Fibroblast of skin of right quadriceps (primary cell): Measurements from ENCODE around the gene ALDH16A1.
A peak's percentile ranks its signal among the peaks of the same experiment; 100 is the strongest.
"Not testable (repeated sequence)": the region's sequence is repeated elsewhere in the genome, so short reads cannot be mapped to it uniquely, and the experiment has no call there.

Experiments
- DNase-seq: peaks from one replicate; pipeline ENCODE4 v3.0.0-alpha.2; 2013

ALDH16A1 gene

DNA sequence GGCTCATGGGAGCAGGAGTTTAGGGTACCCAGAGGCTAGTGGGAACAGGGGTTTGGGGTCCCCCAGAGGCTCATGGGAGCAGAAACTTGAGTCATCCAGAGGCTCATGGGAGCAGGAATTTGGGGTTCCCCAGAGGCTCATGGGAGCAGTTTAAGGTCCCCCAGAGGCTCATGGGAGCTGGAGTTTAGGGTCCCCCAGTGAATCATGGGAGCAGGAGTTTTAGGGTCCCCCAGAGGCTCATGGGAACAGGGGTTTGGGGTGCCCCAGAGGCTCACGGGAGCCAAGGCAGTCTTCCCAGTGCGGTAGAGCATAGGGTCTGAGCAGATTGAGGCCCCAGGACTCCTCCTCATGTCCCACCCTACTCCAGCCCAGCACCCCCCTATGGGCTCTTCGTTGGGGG, 12.3 kb downstream of the ALDH16A1 start:
- no peak for DNase-seq

DNA sequence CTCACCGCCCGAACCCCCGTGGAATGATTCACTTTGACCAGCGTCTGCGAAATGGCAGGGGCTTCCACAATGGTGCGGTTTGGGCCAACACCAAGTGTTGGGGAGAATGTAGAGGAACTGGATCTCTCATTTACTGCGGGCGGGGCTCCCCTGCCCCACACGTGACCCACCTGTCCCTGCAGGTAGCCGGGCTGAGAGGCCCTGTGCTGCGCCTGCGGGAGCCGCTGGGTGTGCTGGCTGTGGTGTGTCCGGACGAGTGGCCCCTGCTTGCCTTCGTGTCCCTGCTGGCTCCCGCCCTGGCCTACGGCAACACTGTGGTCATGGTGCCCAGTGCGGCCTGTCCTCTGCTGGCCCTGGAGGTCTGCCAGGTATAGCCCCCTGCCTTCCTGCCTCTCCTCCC, 15.2 kb downstream of the ALDH16A1 start:
- no peak for DNase-seq

DNA sequence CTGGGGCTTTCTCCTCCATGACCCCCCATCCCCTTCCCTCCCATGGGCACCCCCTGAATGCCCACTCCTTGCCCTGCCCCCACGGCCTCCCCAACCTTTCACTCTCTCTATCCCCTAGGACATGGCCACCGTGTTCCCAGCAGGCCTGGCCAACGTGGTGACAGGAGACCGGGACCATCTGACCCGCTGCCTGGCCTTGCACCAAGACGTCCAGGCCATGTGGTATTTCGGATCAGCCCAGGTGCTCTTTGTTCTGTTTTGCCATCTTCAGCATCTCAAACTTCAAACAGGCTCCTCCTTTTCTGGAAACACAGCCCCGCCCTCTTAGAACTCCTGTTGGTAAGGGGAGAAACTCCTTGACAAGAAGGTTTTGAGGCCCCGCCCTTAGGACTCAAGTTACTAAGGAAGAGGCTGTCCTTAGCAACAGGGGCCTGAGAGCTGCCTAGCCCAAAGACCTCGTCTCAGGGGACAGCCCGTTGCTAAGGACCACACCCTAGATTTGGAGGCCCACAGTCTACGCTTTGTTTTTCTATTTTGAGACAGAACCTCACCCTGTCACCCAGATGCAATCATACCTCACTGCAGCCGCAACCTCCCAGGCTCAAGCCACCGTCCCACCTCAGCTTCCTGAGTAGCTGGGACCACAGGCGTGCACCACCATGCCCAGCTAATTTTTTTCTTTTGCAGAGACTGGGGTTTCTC, 15.9 kb downstream of the ALDH16A1 start:
- peak; percentile 55 for DNase-seq

DNA sequence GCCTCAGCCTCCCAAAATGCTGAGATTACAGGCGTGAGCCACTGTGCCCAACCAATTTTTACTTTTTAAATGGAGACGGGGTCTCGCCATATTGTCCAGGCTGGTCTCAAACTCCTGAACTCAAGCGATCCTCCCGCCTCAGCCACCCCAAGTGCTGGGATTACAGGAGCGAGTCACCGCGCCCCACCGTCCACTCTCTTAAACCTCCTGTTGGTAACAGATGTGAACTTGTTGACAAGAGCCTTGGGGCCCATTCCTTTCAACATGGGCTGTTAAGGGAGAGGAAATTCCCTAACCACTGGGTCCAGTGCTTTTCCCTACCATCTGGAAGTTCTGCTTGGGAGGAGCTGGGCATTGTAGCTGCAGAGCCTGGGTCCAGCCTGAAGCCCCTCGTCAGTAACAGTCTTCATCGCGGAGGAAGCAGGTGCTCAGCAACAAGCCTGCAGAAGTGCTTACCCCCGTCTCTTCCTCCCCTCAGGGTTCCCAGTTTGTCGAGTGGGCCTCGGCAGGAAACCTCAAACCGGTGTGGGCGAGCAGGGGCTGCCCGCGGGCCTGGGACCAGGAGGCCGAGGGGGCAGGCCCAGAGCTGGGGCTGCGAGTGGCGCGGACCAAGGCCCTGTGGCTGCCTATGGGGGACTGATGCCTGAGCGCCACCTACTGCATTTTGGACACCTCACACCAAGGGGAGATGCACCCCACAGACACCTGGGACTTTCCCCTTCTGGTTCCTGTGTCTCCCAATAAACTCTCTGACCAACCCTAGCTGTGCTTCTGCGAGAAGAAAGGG, 17.0 kb downstream of the ALDH16A1 start:
- no peak for DNase-seq

DNA sequence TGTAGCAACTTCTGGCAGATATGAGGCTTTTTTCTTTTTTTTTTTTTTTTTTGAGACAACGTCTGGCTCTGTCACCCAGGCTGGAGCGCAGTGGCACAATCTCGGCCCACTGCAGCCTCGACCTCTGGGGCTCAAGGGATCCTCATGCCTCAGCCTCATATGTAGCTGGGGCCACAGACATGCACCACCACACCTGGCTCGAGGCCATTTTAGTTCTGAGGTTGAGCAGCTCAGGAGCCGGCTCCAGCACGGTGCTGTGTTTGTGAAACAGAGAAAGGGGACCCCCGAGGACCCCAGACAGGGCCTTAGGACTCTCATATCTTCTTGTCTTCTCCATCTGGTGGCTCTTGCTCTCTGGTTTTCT, 17.6 kb downstream of the ALDH16A1 start:
- no peak for DNase-seq

DNA sequence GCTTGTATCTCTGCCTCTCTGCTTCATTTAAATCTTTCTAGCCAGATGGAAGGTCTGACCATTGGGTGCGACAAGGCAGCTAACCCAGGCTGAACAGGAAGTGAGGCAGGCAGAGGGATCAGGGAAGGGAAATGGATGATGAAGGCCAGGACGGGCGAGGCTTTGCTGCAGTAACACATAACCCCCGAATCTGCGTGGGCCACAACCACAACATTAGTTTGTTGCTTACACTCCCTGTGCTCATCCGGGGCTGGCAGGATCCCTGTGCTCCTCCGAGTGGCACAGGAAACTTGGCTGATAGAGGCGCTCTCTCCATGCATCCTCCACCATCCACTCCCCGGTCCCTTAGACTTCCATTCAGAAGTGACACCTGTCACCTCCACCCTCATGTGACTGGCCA, 19.9 kb downstream of the ALDH16A1 start:
- DNase-seq, result no peak

DNA sequence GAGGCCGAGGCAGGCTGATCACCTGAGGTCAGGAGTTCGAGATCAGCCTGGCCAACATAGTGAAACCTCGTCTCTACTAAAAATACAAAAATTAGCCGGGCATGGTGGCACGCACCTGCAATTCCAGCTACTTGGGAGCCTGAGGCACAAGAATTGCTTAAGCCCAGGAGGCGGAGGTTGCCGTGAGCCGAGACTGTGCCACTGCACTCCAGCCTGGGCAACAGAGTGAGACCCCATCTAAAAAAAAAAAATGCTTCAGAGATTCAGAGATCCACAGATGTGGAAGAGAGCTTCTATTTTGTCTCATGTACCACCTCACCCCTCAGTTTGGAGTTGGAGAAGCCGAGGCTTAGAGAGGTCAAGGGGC, 20.5 kb downstream of the ALDH16A1 start:
- DNase-seq, result not testable (repeated sequence)

DNA sequence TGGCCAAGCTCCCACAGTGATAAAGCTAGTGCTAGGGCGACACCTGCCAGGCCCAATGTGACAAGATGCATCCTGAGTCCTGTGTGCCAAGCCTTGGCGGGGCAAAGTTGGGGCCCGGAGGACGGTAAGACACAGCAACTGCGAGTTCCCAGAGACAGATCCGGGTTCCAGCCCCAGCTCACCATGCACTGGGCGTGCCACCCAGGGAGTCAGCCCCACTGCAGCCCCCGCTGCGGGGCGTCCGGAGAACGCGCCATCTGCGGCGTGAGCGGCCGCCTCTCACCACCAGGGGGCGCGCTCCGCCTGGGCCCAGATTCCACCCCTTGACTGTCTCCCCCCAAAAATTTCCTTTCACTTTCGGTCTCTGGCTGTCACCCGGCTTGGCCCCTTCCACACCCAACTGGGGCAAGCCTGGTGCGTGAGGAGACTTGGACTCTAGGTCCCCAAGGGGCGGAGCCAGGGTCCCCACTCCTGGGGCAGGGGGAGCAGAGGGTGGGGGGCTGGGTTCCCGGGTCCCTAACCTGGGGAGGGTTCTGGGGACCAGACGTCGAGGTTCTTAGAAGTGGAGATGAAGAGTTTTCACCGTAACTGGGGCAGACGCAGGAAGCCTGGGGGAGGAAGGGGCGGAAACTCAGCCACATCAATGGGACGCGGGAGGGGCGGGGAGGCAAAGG, 21.0 kb downstream of the ALDH16A1 start, which contains the start of gene FLT3LG:
TSS of gene FLT3LG (plus strand) at position 348 of the 674 bp plus-strand sequence. CDS start 425 bp downstream, outside the sequence.
- peak; percentile 73 for DNase-seq

DNA sequence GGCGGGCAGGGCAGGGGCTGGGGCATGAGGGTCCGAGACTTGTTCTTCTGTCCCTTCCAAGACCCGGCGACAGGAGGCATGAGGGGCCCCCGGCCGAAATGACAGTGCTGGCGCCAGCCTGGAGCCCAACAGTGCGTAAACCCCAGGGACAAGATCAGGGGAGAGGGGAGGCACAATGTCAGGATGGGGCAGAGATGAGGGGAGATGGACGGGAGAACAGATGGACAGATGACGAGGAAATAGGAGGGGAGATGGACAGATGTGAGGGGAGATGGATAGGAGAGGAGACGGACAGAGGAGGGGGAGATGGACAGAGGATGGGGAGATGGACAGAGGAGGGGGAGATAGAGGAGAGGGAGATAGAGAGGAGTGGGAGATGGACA, 21.5 kb downstream of the ALDH16A1 start:
- no peak for DNase-seq

DNA sequence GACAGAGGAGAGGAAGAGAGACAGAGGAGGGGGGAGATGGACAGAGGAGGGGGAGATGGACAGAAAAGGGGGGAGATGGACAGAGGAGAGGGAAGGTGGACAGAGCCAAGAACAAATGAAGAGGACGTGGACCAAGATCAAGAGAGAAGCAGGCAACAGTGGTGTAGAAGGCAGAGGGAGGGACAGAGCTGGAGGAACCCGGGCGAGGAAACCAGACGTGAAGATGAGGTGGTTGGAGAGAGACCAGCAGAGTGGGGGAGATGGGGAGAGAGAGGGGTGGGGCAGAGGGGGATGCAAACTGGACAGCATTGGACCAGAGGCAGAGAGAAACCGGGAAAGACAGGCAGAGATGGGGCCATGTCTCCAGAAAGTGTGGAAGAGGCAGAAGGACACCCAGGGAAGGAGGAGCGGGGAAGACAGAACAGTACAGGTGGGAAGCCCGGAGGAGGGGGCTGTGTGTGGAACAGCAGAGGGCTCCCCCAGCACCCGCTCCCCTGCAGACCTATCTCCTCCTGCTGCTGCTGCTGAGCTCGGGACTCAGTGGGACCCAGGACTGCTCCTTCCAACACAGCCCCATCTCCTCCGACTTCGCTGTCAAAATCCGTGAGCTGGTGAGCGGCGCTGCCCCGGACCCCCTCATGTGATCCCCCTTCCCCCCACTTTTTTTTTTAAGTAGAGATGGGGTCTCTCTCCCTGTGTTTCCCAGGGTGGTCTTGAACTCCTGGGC, 22.3 kb downstream of the ALDH16A1 start:
- no peak for DNase-seq

DNA sequence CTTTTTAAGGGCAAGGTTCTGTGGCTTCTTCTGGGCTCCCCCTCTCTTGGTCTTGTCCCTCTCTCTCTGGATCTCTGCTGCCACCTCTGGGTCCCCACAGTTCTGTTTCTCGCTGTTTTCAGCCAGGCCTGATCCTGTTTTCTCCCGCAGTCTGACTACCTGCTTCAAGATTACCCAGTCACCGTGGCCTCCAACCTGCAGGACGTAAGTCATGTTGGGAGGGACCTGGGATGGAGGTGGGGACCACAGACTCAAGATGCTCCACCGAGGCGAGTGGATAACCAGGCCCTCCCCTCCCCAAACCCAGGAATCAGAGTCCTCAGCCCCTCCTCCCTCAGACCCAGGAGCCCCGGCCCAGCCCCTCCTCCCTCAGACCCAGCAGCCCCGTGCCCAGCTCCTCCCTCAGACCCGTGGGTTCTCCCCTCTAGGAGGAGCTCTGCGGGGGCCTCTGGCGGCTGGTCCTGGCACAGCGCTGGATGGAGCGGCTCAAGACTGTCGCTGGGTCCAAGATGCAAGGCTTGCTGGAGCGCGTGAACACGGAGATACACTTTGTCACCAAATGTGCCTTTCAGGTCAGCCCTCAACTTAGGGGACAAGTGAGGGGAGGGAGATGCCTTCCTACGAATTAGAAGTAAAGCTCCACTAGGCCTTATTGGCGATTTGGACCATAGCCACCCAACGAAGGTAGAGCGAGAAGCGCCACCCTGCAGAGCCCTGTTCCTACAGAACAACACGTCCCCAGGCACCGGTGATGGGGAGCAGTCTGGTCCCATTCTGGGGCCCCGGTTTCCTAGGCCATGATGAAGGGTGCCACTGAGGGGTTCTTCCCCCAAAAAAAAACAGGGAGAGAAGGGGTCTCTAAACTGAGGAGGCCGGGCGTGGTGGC, 23.2 kb downstream of the ALDH16A1 start:
- peak; percentile 41 for DNase-seq

DNA sequence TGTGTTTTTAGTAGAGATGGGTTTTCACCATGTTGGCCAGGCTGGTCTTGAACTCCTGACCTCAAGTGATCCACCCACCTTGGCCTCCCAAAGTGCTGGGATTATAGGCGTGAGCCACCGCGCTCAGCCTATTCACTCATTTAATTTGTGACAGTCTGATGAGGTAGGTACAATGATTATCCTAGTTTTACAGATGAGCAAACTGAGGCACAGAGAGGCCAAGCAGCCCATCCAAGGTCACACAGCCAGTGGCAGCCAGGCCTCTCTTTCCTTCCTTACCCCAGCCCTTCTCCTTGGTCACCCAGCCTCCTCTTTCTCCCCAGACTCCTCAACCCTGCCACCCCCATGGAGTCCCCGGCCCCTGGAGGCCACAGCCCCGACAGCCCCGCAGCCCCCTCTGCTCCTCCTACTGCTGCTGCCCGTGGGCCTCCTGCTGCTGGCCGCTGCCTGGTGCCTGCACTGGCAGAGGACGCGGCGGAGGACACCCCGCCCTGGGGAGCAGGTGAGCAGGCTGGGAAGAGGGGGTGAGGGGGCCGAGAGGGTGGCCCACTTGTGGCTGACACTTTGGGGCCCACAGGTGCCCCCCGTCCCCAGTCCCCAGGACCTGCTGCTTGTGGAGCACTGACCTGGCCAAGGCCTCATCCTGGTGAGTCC, 27.1 kb downstream of the ALDH16A1 start:
- DNase-seq, result no peak

DNA sequence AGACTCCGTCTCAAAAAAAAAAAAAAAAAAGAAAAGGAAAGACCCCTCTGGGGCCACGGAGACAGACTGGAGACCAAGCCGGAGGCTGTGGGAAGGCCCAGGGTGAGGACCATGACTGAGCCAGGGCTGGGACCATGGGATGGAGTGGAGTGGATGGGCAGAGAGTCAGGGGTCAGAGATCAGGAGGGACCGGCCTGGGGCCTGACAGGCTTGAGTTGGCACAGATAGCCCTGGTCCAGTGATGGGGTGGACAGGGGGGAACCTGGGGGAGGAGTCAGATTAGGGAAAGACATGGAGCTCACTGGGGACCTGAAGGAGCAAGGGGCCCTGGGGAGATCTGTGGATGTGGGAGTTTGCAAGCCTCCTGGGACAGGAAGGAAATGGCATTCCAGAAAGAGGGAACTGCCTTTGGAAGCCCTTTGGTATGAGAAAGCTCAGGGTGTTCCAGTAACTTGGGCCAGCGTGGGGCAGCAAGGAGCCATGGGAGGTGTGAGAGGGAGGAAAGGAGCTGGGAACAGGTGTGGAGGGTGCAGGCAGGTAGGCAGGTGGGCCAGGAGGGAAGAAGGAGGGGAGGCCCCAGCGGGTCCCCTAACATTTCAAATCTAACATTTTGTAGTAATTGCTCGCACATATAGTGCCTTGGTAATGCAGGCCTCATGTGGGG, 28.1 kb downstream of the ALDH16A1 start:
- no peak for DNase-seq

DNA sequence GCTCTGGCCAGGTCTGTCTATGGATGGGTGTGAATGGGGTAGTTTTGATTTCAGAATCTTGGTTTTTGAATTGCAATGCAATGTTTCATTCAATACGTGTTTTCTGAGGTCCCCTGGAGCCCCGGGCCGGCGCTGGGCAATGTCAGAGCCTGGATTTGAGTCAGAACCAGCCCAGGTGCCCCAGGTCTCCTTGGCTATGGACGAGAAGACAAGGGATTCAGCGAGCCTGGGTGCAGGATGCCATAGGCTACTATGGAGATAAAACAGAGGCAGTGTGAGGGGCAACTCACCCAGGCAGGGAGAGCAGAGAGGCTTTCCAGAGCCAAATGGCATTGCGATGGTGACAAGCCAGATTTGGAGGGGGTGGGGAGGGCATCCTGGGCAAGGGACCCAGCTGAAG, 33.2 kb downstream of the ALDH16A1 start:
- DNase-seq, result no peak

DNA sequence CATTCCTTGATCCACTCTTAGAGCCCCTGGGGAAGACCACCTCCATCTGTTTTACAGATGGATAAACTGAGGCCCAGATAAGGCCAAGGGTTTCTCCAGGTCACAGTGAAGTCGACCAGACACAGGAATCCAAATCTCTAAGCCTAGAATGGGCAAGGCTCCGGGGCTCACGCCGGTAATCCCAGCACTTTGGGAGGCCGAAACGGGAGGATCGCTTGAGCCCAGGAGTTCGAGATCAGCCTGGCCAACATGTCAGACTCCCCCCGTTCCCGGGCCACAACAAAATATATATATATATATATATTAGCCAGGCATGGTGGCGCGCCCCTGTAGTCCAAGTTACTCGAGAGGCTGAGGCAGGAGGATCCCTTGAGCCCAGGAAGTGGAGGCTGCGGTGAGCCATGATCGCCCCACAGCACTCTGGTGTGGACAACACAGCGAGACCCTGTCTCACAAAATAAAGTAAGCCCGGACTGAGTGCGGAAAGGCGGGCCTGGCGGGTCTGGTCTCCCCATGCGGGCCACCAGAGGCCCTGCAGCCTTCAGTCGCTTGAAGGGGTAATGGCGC, 33.8 kb downstream of the ALDH16A1 start:
- DNase-seq, result no peak

DNA sequence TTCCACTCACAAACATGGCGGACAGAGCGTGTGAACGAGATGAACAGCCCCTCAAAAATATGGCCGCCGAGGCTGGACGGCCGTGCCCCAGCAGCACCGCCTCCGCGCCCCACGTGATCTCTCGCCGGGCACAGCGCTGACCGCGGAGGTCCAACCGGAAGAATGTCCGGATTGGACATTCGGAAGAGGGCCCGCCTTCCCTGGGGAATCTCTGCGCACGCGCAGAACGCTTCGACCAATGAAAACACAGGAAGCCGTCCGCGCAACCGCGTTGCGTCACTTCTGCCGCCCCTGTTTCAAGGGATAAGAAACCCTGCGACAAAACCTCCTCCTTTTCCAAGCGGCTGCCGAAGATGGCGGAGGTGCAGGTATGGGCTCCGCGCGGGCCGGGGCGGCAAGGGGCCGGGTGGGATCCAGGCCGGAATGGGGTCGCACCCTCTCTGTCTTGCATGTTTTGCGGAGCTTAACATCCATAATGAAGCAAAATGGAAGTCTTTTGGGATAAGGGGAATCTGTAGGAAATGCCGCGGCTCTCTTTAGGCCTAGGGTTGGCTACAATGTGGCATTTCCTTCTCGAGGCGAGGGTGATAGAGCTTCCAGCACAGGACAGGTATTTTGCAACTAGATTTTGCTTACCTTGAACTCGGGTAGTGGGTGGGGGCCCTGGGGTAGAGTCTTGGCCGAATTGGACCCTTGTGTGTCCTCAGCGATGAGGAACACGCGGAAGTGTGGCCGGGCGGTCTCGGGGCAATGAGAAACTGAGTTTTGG, 34.4 kb downstream of the ALDH16A1 start, which contains the start of gene RPL13A:
TSS of gene RPL13A (plus strand) at position 332 of the 769 bp plus-strand sequence. CDS start at position 354, 22 bp downstream.
- DNase-seq, result peak; percentile 99

DNA sequence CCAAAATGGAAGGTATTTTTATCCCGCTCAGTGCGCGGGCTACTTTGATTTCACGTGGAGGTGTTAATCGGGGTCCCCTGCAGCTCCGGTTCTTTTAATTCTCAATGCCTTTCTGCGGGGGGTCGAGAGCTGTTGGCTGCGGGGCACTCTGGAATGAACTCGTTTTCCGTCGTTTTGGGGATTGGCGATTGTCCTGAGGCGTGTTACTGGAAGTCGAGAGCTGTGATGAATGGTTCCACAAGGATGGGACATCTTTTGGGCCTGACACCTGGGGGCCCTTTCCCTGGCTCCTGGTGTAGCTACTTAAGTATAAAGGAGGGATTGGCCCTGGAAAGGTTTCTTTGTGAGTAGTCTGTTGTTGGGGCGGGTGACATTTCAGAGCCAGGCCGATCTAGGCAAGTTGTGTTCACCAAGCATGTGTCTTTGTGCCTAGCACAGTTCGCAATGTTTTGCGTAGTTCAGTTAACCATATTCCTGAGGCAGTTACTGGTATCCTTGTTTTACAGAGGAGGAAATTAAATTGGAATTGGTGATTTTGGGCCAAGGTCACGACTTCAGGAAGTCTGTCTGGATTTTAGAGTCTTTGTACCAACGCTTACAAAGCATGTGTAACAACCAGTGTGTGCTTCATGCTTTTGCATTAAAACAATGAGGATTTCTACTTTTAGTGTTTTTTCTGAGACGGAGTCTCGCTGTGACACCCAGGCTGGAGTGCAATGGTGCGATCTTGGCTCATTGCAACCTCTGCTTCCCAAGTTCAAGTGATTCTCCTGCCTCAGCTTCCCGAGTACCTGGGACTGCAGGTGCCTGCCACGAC, 35.2 kb downstream of the ALDH16A1 start:
- no peak for DNase-seq

DNA sequence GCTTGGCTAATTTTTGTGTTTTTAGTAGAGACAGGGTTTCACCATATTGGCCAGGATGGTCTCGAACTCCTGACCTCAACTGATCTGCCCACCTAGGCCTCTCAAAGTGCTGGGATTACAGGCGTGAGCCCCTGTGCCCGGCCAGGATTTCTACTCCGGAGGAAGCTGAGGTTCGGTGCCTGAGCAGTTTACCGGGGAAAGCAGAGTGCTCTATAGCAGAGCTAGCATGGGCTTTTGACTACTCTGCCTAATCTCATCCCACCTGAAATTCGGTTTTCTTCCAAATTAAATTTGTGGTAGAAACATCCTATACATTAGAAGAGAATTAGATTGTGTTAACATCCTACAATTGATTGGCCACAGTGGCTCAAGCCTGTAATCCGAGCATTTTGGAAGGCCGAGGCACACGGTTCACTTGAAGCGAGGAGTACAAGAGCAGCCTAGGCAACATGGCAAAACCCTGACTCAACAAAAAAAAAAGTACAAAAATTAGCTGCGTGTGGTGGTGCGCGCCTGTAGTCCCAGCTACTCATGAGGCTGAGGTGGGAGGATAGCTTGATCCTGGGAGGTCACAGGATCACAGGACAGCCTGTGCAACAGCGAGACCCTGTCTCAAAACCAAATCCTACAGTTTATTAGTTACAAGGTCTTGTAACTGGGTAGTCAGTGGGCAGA, 36.0 kb downstream of the ALDH16A1 start:
- no peak for DNase-seq
